PFSK-1 (cell line): Measurements from ENCODE around the gene EXOC4.

ENCODE experiments used
- FOXP2 ChIP-seq: optimal IDR thresholded peaks from 2 replicates; pipeline ENCODE3; 2011; ENCODE audit warnings: borderline replicate concordance, control low read depth, inconsistent platforms; ENCODE audit not compliant: insufficient read depth; ENCODE audit errors: extremely low read length, extremely low read depth
- POLR2AphosphoS5 ChIP-seq: IDR thresholded peaks from 2 replicates; pipeline ENCODE4 v1.6.1; 2012; ENCODE audit warnings: low read depth, mild to moderate bottlenecking, control low read depth, low read length, moderate library complexity
- REST ChIP-seq, 2 experiments: IDR thresholded peaks; 2 replicates each; pipeline versions ENCODE4 v1.6.1 to v1.8.0; 2011 to 2012; ENCODE audit warnings: low read depth in 2 of 2, low read length in 2 of 2, control low read depth in 1 of 2, inconsistent platforms in 1 of 2, mild to moderate bottlenecking in 1 of 2, moderate library complexity in 1 of 2; ENCODE audit not compliant: insufficient read depth in 1 of 2
- SIN3A ChIP-seq: IDR thresholded peaks from 2 replicates; pipeline ENCODE4 v1.6.1; 2012; ENCODE audit warnings: mild to moderate bottlenecking, low read length, moderate library complexity, borderline replicate concordance; ENCODE audit not compliant: insufficient read depth
- TAF1 ChIP-seq: IDR thresholded peaks from 2 replicates; pipeline ENCODE4 v1.6.1; 2012; ENCODE audit warnings: low read length, control low read depth, borderline replicate concordance; ENCODE audit not compliant: insufficient read depth

EXOC4 gene

GRCh38 chr7:133433165-133433812 is 180.4 kb downstream of the EXOC4 start:
- no peak for TF ChIP-seq POLR2AphosphoS5
- no peak for TF ChIP-seq SIN3A
- no peak for TF ChIP-seq REST (IDR thresholded peaks at IDR 0.05; ENCODE audit: insufficient read depth in 1 of 2, low read depth in 2 of 2, low read length in 2 of 2)
- TF ChIP-seq FOXP2 = no peak
- TF ChIP-seq TAF1 = no peak

DNA sequence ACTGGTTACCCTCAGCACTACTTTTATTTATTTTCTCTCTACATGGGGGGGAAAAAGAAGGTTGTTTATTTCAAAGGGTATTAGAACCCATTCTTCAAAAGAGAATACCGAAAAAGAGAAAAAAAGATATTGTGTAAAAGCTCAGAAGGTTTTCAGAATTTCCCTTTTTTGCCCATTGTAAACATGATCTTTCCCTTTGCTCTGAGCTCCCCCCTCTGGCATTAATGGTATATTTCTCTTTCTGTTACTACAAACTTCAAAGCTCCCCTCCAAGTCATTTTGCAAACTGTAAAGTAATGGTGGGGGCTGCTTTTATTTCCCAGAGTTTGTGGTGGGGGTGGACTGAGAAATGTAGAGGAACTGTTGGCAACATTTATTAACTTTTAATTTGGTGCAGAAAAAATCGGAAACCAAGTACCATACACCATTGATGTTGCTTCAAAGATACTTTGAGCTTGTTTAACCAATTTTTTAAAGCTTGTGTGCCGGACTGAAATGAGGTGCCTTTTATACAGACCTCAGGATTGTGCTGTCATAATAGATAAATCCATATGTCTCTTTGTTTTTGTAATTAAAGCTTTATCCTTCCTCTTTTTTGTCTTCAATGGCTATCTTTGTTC is 181.5 kb downstream of the EXOC4 start:
- TF ChIP-seq POLR2AphosphoS5 (no peak), FOXP2 (no peak), SIN3A (no peak), REST (IDR thresholded peaks at IDR 0.05; ENCODE audit: insufficient read depth in 1 of 2, low read depth in 2 of 2, low read length in 2 of 2) (no peak), TAF1 (no peak)

- TF ChIP-seq TAF1 (no peak), SIN3A (no peak)
Observed at GRCh38 chr7:133436014-133436428, 183.1 kb downstream of the EXOC4 start.

GRCh38 chr7:133437544-133437943 is 184.7 kb downstream of the EXOC4 start:
- TF ChIP-seq SIN3A = no peak
- TF ChIP-seq POLR2AphosphoS5 = no peak
- no peak for TF ChIP-seq TAF1
- TF ChIP-seq REST (IDR thresholded peaks at IDR 0.05; ENCODE audit: insufficient read depth in 1 of 2, low read depth in 2 of 2, low read length in 2 of 2) = no peak
- TF ChIP-seq FOXP2 = no peak

- no peak for TF ChIP-seq SIN3A
- no peak for TF ChIP-seq REST (IDR thresholded peaks at IDR 0.05; ENCODE audit: insufficient read depth in 1 of 2, low read depth in 2 of 2, low read length in 2 of 2)
- no peak for TF ChIP-seq FOXP2
- no peak for TF ChIP-seq POLR2AphosphoS5
- TF ChIP-seq TAF1 = no peak
Observed at GRCh38 chr7:133442818-133443217, 189.9 kb downstream of the EXOC4 start.
